RWPE1 (cell line): Measurements from ENCODE around the gene C1orf232.

ENCODE experiments used
- CTCF ChIA-PET: fragments of 350-600 bp; sonication (Branson Sonifier 250); formaldehyde crosslinking; extraction: SDS; loops from one replicate; lab custom pipeline; 2021; lab: Yijun Ruan, JAX
- POLR2A ChIA-PET: fragments of 400-600 bp; formaldehyde crosslinking; extraction: SDS; loops from one replicate; lab custom pipeline; 2020; ENCODE audit warnings: antibody characterized with exemption; ENCODE audit not compliant: low non-redundant PET; lab: Yijun Ruan, JAX
- DNase-seq: peaks from one replicate; pipeline ENCODE4 v3.0.0; 2012; ENCODE audit warnings: low spot score
- H3K27ac ChIP-seq: fragments of 450-650 bp; 2 replicates; pipeline ENCODE4 v1.5.1; 2017
- CTCF ChIP-seq: fragments of 450-650 bp; conservative IDR thresholded peaks from 2 replicates; pipeline ENCODE4 v1.5.1; 2017; ENCODE audit warnings: low read depth, mild to moderate bottlenecking

The C1orf232 gene

GRCh38 chr1:26190373-26190987 is 21.7 kb upstream of the C1orf232 start, which contains the start of gene CATSPER4:
Gene CATSPER4, plus strand, starts transcription at chr1:26190602. Its CDS starts 26 bp downstream, at chr1:26190628.
- CTCF ChIA-PET = interaction anchor here (0.7 to 1.1 kb wide), 3 partner anchors 13 to 43 kb away, joined by 3 read pairs; partner anchors contain the start of gene CEP85
- no peak for TF ChIP-seq CTCF
- peak; percentile 52 for DNase-seq
- H3K27ac ChIP-seq = no peak within 1 kb of the TSS
- POLR2A ChIA-PET = interaction anchor here (0.7 kb wide), 1 partner anchor 11 kb away, joined by 3 read pairs; no protein-coding TSS in a partner anchor

GRCh38 chr1:26189751-26190275 is 21.1 kb upstream of the C1orf232 start:
- no peak for DNase-seq
- no peak for TF ChIP-seq CTCF
- H3K27ac ChIP-seq = no peak overlapping the region
- ChIA-PET CTCF (interaction anchor here (0.7 to 1.1 kb wide), 2 partner anchors 12 to 35 kb away, joined by 3 read pairs; no protein-coding TSS in a partner anchor), POLR2A (no interaction called here)

GRCh38 chr1:26189331-26189730 is 20.6 kb upstream of the C1orf232 start:
- POLR2A ChIA-PET = interaction anchor here (0.6 kb wide), 1 partner anchor 86 kb away, joined by 3 read pairs; no protein-coding TSS in a partner anchor
- no peak overlapping the region for H3K27ac ChIP-seq
- DNase-seq = no peak
- CTCF ChIA-PET = no interaction called here
- TF ChIP-seq CTCF = no peak

GRCh38 chr1:26188477-26188876 is 19.7 kb upstream of the C1orf232 start:
- ChIA-PET CTCF (interaction anchor here (1.6 kb wide), 1 partner anchor 19 kb away, joined by 4 read pairs; the partner anchor contains the start of gene ZNF593), POLR2A (no interaction called here)
- TF ChIP-seq CTCF = no peak

GRCh38 chr1:26187882-26188281 is 19.1 kb upstream of the C1orf232 start:
- no peak overlapping the region for H3K27ac ChIP-seq
- ChIA-PET POLR2A (no interaction called here), CTCF (interaction anchor here (1.6 kb wide), 1 partner anchor 18 kb away, joined by 4 read pairs; the partner anchor contains the start of gene ZNF593)
- no peak for DNase-seq
- no peak for TF ChIP-seq CTCF

More at GRCh38 chr1:26188477-26188876, 19.7 kb upstream of the C1orf232 start:
- DNase-seq = no peak
- no peak overlapping the region for H3K27ac ChIP-seq

GRCh38 chr1:26184883-26185282 is 16.1 kb upstream of the C1orf232 start:
- no peak for TF ChIP-seq CTCF
- DNase-seq = no peak
- H3K27ac ChIP-seq = no peak overlapping the region
- ChIA-PET CTCF (interaction anchor here (0.6 to 1.0 kb wide), 2 partner anchors 49 to 236 kb away, joined by 5 to 6 read pairs; partner anchors contain the start of gene CEP85), POLR2A (no interaction called here)
